DMS79 (cell line): ENCODE results near the gene SEC22C.

ENCODE experiments used
- DNase-seq: peaks from one replicate; lab custom pipeline; 2025; lab: John Stamatoyannopoulos, UW

Gene SEC22C

DNA sequence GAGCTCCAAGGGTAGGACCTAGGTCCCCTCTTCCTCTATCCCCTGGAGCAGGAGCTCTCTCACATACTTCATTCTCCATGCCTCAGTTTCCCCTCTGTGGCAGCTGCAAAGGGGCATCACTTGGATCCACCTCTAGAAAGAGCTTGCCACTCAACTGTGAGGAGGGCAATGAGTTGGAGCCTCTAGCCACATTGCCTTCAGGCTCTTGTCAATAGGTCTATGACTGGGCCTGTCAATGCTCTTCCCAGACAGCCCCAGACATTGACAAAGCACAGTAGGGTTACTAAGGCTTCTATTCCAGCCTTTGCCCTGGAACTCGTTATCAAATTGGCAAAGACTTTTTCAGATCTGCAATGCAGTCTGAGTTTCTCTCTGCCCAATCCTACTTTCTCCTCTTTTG lies 83.7 kb downstream of the SEC22C start:
- no peak for DNase-seq
